GM18873 (cell line): ENCODE measurements around the gene ACP1.
"Not testable (repeated sequence)": the region's sequence is repeated elsewhere in the genome, so short reads cannot be mapped to it uniquely, and the experiment has no call there.

Source experiments
- ATAC-seq: cut with Tn5 transposase; IDR thresholded peaks from one replicate; pipeline ENCODE4 v1.9.1; 2021; ENCODE audit warnings: mild to moderate bottlenecking, moderate library complexity, moderate number of reproducible peaks; ENCODE audit not compliant: unreplicated experiment, low FRiP score

The ACP1 gene

GRCh38 chr2:309148-309953, 44.6 kb downstream of the ACP1 start:
- no peak for ATAC-seq

GRCh38 chr2:309954-310510, 45.3 kb downstream of the ACP1 start:
- ATAC-seq: no peak

- no peak for ATAC-seq
Measured at GRCh38 chr2:310994-311393, 46.2 kb downstream of the ACP1 start.

GRCh38 chr2:313991-314390, 49.2 kb downstream of the ACP1 start:
- no peak for ATAC-seq

GRCh38 chr2:314561-315336, 50.0 kb downstream of the ACP1 start:
- ATAC-seq: no peak

GRCh38 chr2:315925-316324, 51.2 kb downstream of the ACP1 start:
- not testable (repeated sequence) for ATAC-seq

GRCh38 chr2:316381-316780, 51.6 kb downstream of the ACP1 start:
- no peak for ATAC-seq

GRCh38 chr2:317501-318424, 53.0 kb downstream of the ACP1 start:
- ATAC-seq: no peak

- ATAC-seq: no peak
Measured at GRCh38 chr2:319059-319600, 54.4 kb downstream of the ACP1 start.

GRCh38 chr2:320561-320960, 55.8 kb downstream of the ACP1 start:
- ATAC-seq: no peak

- ATAC-seq: no peak
Measured at GRCh38 chr2:322326-322725, 57.6 kb downstream of the ACP1 start.

GRCh38 chr2:323035-323434, 58.3 kb downstream of the ACP1 start:
- no peak for ATAC-seq
